Glomerular visceral epithelial cell (primary cell): Measurements from ENCODE around the gene MIS12.

Experiments used
- DNase-seq: peaks from one replicate; pipeline ENCODE4 v3.0.0-alpha.2; 2016; ENCODE audit errors: extremely low spot score

The MIS12 gene

DNA sequence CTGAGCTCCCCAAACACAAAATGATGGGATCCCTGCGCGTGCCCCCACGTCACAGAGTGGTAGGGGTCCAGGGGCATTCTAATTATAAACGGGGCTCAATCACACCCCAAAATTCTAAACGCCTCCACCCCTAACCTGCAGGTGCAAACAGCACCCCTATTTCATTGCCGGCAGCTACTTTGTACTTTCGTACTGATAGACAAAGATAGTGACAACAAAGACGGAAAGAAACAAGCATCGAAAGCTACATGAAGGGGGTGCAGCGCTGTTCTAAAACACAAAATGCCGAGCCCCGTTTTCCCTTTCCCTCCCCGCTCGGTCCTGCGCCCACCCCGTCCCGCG is 13.9 kb downstream of the MIS12 start:
- DNase-seq, result no peak

GRCh38 chr17:5500589-5501391 is 14.4 kb downstream of the MIS12 start:
- DNase-seq, result peak; percentile 72

DNA sequence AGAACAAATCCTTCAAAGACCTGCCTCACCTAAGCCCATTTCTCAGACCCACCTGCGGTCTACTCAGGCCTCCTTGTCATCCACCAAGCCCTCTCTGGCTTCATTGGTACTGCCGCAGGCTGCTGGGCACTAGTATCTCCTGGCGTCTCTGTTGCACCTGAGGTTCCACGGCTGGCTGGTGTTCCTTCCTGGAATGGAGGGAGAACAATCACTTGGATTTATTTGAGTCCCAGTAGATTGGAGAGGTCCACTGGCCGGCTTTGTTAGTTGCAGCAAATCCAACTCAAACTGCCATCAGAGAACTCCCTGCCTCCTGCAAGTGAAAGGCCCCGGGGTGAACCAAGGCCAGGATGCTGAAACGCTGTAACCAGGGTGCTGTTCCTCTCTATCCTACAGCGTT is 15.3 kb downstream of the MIS12 start:
- no peak for DNase-seq

GRCh38 chr17:5502552-5502951 is 16.2 kb downstream of the MIS12 start:
- DNase-seq, result no peak

- DNase-seq, result no peak
Observed at GRCh38 chr17:5506307-5506706, 19.9 kb downstream of the MIS12 start.

DNA sequence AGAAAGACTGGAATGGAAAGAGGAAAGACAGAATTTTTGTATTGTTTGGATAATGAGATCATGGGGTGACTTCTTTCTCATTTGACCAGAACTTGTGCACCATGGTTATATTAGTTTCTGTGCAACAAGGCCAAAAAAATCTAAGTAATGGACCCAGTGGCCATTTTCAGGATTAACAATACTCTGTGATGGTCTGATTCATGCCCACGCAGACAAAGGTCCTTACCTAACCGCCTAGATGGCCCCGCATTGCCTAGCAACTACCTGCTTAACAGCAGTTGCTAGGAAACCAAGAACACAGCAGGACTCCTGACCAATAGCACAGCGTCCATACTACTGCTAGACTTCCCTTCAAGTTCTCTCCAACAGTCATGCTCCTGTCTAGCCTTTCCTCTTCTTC is 22.4 kb downstream of the MIS12 start:
- peak; percentile 28 for DNase-seq

DNA sequence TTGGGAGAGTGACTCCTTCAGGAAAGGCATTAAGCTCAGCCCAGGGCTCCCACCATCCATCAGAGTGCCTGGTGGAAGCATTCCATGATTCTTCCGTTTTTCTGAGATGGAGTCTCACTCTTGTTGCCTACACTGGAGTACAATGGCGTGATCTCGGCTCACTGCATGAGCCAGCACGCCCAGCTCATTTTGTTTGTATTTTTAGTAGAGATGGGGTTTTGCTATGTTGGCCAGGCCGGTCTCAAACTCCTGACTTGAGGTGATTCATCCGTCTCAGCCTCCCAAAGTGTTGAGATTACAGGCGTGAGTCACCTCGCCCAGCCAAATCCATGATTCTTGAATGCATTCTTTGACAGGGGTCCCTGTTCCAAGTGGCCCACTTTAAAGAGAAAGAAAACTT is 23.1 kb downstream of the MIS12 start:
- no peak for DNase-seq

- DNase-seq, result no peak
Observed at GRCh38 chr17:5510771-5511170, 24.4 kb downstream of the MIS12 start.

DNA sequence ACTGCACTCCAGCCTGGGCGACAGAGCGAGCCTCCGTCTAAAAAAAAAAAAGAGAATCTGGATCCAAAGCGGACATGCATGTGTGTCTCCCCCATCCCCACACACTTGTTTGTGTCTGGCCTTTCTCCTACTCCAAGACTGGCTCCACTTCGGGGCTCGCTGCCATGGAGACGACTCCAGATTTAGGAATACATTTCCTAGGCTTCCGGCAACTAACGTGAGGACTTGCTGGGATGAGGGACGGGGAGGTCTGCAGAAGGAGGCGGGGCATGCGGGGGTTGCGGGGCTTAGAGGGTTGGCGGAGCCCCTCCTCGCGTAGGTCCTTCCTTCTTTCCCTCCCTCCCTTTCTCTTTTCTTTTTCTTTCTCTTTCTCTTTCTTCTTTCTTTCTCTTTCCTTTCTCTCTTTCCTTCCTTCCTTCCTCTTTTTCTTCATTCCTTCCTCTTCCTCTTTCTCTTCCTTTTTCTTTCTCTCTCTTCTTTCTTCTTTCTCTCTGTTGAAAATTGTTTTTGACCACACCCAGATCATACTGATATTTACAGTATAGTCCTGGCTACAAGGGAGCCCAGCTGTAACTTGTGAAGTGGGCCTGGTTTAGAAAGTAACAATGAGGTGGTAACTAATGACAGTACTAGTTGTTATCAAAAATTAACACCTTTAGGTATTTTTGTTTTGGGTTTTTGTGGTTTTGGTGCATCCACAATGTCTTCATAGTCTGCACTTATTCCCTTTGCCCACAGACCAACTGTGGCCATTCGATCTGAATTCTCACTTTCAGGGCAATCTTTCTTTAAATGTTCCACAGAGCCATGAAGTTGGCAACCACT is 25.2 kb downstream of the MIS12 start:
- no peak for DNase-seq

- no peak for DNase-seq
Observed at GRCh38 chr17:5513628-5514027, 27.3 kb downstream of the MIS12 start.

DNA sequence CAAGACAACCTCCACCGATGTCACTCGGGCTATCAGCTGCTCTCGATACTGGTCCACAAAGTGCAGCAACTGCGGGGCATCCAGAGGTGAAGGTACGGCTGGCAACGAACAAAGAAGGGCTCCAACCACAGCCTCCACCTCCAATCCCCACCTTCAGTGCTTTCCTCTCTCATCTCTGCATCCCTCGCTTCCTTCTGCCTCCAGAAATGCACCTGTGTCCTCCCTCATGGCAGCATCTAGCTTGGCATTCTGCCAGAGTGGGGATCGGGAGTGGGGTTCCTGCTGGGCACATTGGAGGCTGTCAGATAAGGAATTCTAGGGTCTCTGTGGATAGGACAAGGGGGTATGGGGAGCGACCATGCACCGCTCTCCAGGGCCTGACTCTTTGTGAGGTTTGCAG is 28.6 kb downstream of the MIS12 start:
- no peak for DNase-seq

DNA sequence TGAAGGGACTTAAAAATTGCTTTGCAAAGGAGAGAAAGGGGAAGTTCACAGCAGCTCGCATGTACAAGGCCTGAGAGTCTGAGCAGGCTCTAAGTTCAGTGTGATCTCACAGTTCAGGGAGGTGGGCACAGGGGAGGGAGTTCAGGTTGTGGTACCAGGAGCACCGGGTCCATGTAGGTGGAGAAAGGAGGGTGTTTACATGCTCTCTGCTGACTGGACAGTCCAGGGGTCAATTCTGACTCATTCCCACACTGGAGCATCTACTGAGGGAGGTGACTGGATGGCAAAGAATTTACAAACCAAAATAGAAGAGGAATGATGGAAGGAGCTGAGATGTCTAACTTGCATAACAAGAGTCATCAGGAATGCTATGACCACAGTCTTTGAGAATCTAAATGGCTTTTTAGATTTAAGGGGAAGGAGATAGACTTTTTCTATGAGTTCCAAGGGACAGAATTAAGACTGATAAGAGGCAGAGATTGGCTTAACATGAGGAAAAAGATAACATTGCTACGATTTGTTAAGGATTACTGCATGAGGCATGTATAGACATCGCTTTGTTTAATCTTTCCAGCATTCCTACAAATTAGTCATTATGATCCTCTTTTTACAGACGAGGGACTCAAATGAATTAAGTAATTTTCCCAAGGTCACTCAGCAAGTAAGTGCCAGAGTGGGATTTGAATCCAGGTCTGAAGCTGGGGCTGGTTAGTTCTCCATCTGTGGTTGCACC is 29.9 kb downstream of the MIS12 start:
- peak; percentile 98 for DNase-seq

DNA sequence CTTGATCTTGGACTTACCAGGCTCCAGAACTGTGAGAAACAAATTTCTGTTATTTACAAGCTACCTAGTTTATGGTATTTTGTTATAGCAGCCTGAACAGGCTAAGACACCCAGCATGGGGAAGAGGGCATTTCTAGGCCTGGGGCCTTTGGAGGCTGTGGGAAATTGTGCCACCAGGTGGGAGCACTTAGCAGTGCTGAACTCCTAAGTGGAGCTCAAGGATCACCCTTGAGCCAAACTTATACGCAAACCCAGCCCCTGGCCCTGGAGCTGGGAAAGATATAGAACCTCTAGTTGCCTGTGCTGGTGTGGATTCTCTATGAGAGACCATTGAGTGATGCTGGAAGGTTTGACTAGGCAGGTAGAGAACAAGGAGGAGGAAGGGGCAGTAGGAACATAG is 36.1 kb downstream of the MIS12 start:
- no peak for DNase-seq

- DNase-seq, result no peak
Observed at GRCh38 chr17:5523249-5523648, 36.9 kb downstream of the MIS12 start.

- peak; percentile 98 for DNase-seq
Observed at GRCh38 chr17:5526821-5527598, 40.6 kb downstream of the MIS12 start.

DNA sequence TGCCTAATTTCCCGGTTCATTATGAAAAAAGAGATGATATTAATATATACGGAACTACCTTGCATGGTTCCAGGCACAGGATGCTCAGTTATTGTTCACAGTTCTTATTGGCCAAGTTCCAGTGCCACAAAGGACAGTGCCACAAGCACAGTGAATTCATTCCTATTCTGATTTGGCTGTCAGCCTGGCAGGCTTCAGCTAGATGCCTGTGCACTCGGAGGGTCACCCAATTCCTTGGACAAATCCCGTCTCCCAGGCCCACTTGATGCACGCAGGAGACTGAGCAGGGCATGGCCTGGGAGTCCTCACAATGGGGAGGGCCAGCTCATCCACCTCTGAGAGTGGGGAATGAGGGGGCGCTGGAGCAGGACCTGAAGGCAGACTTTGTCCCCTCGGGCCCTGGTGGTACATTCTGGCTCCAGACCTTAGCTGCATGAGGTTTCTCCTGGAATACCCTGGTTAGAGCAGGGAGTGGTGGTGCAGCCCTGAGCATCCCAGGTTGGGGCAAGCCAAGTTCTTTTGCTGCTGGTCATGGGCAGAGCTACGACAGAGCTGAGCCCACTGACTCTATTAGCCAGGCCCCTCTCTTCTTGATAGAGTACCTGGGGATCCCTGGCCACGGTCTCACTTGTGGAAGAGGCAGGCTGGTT is 41.4 kb downstream of the MIS12 start:
- DNase-seq, result no peak

DNA sequence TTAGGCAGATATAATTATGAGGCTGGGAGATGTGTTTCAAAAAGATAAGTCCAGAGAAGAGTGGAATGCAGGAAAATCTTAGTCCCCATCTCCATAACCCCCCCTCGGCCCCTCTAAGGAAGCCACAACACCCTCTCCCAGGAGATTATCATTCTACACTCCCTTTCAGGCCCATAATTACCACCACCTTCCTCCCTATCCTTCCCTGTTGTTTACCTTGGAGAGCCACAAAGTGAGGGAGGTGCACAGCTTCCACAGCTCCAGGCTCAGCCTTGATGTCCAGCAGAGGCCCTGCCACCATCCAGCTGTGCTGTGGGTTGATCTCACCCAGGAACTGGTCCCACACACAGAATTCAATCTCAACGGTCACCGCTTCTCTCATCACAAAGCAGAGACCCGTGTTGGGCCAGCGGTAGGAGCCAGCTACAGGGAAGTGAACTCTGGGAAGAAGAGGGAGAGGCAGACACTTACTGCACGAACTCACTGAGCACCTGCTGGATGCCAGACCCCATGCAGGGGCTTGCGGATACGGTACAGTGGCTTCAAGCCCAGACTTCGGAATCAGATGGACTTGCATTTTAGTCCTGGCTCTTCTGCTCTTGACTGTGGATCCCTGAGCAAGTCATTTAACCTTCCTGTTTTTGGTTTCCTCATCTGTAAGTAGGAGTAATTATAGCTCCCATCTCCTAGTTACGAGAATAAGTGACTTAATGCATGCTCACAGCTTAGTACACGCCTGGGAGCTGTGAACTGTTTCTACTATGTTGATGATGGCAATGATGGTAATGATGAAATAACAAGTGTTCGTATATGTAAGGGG is 44.1 kb downstream of the MIS12 start:
- DNase-seq, result no peak

DNA sequence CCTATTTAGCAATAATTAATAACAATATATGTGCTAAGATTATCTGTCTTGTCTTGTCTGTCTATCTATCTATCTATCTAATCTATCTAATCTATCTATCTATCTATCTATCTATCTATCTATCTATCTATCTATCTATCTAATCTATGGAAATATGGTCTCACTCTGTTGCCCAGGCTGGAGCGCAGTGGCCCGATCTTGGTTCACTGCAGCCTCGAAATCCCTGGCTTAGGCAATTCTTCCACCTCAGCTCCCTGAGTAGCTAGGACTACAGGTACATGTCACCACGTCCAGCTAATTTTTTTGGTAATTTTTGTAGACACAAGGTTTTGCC is 44.7 kb downstream of the MIS12 start:
- no peak for DNase-seq

GRCh38 chr17:5532581-5532980 is 46.2 kb downstream of the MIS12 start:
- DNase-seq, result no peak

GRCh38 chr17:5533486-5534315 is 47.3 kb downstream of the MIS12 start:
- peak; percentile 59 for DNase-seq
